Lower lobe of right lung (tissue), 2 donors: ENCODE results near the gene KCNAB1. TPM values are rescaled to one million over a fixed set of nuclear protein-coding genes. Genes with fewer than 3 reads are reported as not detected.

Experiments
- ATAC-seq, 2 donors: fragments of 200-7000 bp; cut with Tn5 transposase; one replicate each; pipeline ENCODE4 v1.9.1; 2020 to 2022; ENCODE audit warnings: mild to moderate bottlenecking in 2 of 2, moderate library complexity in 2 of 2
- DNase-seq: peaks from one replicate; pipeline ENCODE4 v3.0.0-alpha.2; 2020
- H3K27ac ChIP-seq: fragments of 200-600 bp; one replicate; pipeline ENCODE4 v1.8.0; 2022
- H3K27me3 ChIP-seq: fragments of 200-600 bp; one replicate; pipeline ENCODE4 v1.8.0; 2022; ENCODE audit warnings: low read depth
- H3K36me3 ChIP-seq: fragments of 200-600 bp; one replicate; pipeline ENCODE4 v1.8.0; 2022; ENCODE audit warnings: mild to moderate bottlenecking
- H3K4me1 ChIP-seq: fragments of 200-600 bp; one replicate; pipeline ENCODE4 v1.8.0; 2022
- H3K4me3 ChIP-seq: fragments of 200-600 bp; one replicate; pipeline ENCODE4 v1.8.0; 2022; ENCODE audit warnings: mild to moderate bottlenecking
- H3K9me3 ChIP-seq: fragments of 200-600 bp; one replicate; pipeline ENCODE4 v1.8.0; 2022
- CTCF ChIP-seq: fragments of 200-600 bp; IDR thresholded peaks from one replicate; pipeline ENCODE4 v1.8.0; 2022; ENCODE audit warnings: antibody characterized with exemption, mild to moderate bottlenecking
- intact Hi-C: fragments of 100-400 bp; cut with DNase I; formaldehyde crosslinking; loops from one replicate; pipeline ENCODE4 v1.11.0; 2022
- total RNA-seq: library from RNA; stranded (reverse); fragmentation: NEBNext Ultra II Directional; extraction: Animal tissue kit (Norgen Biotek cat#: 25700); gene quantifications from one replicate; pipeline ENCODE4 v1.2.1, GENCODE V29; 2021
- donor health status: DM: no; HTN: yes; CAD: no; lungs with severe emphysema.

KCNAB1 gene
- total RNA-seq, 1 donor from 2014 or later, result 4.7 TPM

DNA sequence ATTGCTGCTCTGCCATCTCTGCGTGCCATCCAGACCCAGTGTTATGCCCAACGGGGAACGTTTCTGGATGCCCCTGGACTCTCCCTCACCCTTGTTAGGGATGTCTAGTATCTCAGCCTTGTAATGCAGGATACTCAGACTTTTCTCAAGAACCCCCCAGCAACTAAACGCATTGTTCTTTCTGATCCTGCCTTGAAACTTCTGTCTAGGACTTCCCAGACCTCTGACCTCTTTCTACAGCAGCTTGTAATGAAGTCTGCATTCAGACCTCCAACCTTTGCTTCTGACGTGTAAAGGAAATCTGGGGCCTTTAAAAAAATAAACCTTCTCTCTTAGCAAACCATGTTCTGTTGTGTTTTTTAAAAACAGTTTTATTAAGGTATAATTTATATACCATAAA, 139.5 kb downstream of the KCNAB1 start:
- Histone ChIP-seq H3K27me3 (no peaks in the 10 kb centered on the region), H3K36me3 (no peaks in the 10 kb centered on the region), H3K4me1 (no peaks in the 10 kb centered on the region), H3K9me3 (no peaks in the 10 kb centered on the region), H3K4me3 (no peak overlapping the region), H3K27ac (no peak overlapping the region)
- ATAC-seq (no peak), DNase-seq (no peak)
- intact Hi-C loops, result no loop called here
- TF ChIP-seq CTCF, result no peak

DNA sequence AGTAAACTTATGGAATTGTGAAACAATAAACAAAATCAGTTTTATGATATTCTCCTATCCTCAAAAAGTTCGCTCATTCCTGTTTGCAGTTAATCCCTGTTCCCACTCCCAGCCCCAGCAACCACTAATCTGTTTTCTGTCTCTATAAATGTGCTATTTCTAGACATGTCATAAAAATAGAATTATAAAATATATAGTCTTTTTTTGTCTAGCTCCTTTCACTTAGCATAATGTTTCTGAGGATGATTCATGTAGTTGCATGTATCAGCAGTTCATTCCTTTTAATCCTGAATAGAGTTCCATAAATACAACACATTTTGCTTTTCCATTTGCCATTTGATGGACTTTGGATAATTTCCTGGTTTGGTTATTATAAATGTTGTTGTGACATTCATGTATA, 140.0 kb downstream of the KCNAB1 start:
- no peaks in the 10 kb centered on the region for H3K27me3 ChIP-seq
- H3K4me3 ChIP-seq, result no peak overlapping the region
- intact Hi-C loops, result no loop called here
- TF ChIP-seq CTCF, result no peak
- ATAC-seq (no peak), DNase-seq (no peak)
- no peak overlapping the region for H3K27ac ChIP-seq
- no peaks in the 10 kb centered on the region for H3K4me1 ChIP-seq
- H3K9me3 ChIP-seq, result no peaks in the 10 kb centered on the region
- no peaks in the 10 kb centered on the region for H3K36me3 ChIP-seq

GRCh38 chr3:156264771-156265170, 144.4 kb downstream of the KCNAB1 start:
- no peak for ATAC-seq
- no peak for DNase-seq
- Histone ChIP-seq H3K9me3 (no peaks in the 10 kb centered on the region), H3K36me3 (no peaks in the 10 kb centered on the region), H3K27ac (no peak overlapping the region), H3K4me3 (no peak overlapping the region), H3K4me1 (no peaks in the 10 kb centered on the region), H3K27me3 (no peaks in the 10 kb centered on the region)
- intact Hi-C loops, result no loop called here
- no peak for TF ChIP-seq CTCF

DNA sequence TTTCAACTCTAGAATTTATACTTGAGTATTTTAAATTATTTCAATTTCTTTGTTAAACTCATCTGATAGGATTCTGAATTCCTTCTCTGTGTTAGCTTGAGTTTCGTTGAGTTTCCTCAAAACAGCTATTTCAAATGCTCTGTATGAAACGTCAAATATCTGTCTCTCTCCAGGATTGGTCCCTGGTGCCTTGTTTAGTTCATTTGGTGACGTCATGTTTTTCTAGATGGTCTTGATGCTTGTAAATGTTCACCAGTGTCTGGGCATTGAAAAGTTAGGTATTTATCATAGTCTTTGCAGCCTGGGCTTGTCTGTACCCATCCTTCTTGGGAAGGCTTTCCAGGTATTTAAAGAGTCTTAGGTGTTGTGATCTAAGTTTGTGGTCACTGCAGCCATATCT, 151.1 kb downstream of the KCNAB1 start:
- Histone ChIP-seq H3K27ac (no peak overlapping the region), H3K9me3 (no peaks in the 10 kb centered on the region), H3K4me3 (no peak overlapping the region), H3K27me3 (no peaks in the 10 kb centered on the region), H3K4me1 (no peaks in the 10 kb centered on the region), H3K36me3 (no peaks in the 10 kb centered on the region)
- DNase-seq (no peak), ATAC-seq (no peak)
- no peak for TF ChIP-seq CTCF
- intact Hi-C loops, result no loop called here

- no peaks in the 10 kb centered on the region for H3K9me3 ChIP-seq
- intact Hi-C loops, result no loop called here
Observed at GRCh38 chr3:156271995-156272719, 151.8 kb downstream of the KCNAB1 start.

More at GRCh38 chr3:156271995-156272719, 151.8 kb downstream of the KCNAB1 start:
- no peak for ATAC-seq
- Histone ChIP-seq H3K27ac (no peak overlapping the region), H3K27me3 (no peaks in the 10 kb centered on the region), H3K36me3 (no peaks in the 10 kb centered on the region), H3K4me3 (no peak overlapping the region), H3K4me1 (no peaks in the 10 kb centered on the region)
- DNase-seq, result no peak
- no peak for TF ChIP-seq CTCF
